Measurements from ENCODE around the gene SELENOT. TPM values are rescaled to one million over a fixed set of nuclear protein-coding genes. Genes with fewer than 3 reads are reported as not detected.

Gene SELENOT
- total and polyA plus RNA-seq, 3 donors from 2014 or later: 118 to 190 (median 135) TPM

DNA sequence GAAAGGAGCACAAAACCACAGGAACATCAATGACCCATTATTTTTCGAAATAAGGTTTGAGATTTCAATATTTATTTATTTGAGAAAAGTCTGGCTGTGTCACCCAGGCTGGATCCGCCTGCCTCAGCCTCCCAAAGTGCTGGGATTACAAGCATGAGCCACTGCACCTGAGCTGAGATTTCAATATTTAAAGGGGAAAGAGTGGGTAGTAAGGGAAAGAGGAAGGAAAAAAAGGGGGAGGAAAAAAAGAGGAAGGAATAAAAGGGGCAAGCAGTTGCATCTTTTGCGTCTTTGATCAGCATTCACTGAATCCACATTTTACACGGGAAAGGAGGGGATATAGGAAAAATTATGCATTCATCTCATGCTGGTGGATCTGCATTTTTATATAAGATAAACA, 53.2 kb downstream of the SELENOT start:
- intact Hi-C loops (cut with DNase I; ENCODE audit: low total_unique reads): no loop called here
- Histone ChIP-seq H3K27me3 (no peaks in the 10 kb centered on the region), H3K4me1 (no peaks in the 10 kb centered on the region), H3K9me3 (no peaks in the 10 kb centered on the region), H3K27ac (no peak overlapping the region), H3K4me3 (no peak overlapping the region), H3K36me3 (ENCODE audit: low read depth, missing control alignments) (no peaks in the 10 kb centered on the region)
- DNase-seq: no peak
- TF ChIP-seq, protein P1, sequence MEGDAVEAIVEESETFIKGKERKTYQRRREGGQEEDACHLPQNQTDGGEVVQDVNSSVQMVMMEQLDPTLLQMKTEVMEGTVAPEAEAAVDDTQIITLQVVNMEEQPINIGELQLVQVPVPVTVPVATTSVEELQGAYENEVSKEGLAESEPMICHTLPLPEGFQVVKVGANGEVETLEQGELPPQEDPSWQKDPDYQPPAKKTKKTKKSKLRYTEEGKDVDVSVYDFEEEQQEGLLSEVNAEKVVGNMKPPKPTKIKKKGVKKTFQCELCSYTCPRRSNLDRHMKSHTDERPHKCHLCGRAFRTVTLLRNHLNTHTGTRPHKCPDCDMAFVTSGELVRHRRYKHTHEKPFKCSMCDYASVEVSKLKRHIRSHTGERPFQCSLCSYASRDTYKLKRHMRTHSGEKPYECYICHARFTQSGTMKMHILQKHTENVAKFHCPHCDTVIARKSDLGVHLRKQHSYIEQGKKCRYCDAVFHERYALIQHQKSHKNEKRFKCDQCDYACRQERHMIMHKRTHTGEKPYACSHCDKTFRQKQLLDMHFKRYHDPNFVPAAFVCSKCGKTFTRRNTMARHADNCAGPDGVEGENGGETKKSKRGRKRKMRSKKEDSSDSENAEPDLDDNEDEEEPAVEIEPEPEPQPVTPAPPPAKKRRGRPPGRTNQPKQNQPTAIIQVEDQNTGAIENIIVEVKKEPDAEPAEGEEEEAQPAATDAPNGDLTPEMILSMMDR (IDR thresholded peaks at IDR 0.05): no peak
- no peak for TF ChIP-seq POLR2A (IDR thresholded peaks at IDR 0.05)
- 84% methylated on average over 4 of the region's 4 CpGs for WGBS, 2 donors

DNA sequence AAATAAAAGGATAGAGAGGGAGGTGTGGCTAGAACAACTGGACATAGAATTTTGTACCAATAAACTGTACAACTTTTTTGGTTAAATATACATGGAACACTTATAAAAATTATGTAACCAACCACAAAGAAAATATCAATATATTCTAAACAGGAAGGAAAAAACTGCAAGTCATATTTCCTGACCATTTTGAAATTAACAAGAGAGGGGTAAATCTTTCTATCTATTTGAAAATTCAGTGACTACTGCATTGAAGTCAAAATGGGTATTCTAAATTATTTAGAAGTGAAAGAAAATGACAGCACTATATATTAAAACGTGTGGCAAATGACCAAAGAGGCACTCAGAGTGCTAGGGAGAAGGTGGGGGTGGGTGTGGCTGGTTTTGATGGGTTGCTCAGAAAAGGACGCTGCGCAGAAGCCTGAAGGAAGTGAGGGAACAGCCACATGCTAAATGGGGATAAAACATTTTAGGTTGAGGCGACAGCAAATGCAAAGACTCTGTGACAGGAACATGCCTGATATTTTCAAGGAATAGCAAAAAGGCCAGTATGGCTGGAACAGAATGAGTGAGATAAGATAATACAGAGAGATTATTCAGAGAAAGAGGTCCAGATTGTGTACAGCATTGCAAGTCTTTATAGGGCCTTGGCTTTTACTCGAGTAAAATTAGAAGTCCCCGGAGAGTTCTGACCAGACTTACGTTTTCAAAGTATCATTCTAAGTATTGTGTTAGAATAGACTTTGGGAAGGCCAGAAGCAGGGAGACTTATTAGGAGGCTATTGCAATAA, 59.5 kb downstream of the SELENOT start:
- Histone ChIP-seq H3K36me3 (ENCODE audit: low read depth, missing control alignments) (no peaks in the 10 kb centered on the region), H3K27me3 (no peaks in the 10 kb centered on the region), H3K4me1 (no peaks in the 10 kb centered on the region), H3K9me3 (no peaks in the 10 kb centered on the region), H3K4me3 (no peak overlapping the region), H3K27ac (no peak overlapping the region)
- TF ChIP-seq, protein P1 (IDR thresholded peaks at IDR 0.05): no peak
- no peak for TF ChIP-seq POLR2A (IDR thresholded peaks at IDR 0.05)
- intact Hi-C loops (cut with DNase I; ENCODE audit: low total_unique reads): no loop called here
- DNase-seq: no peak
- WGBS, 2 donors: 65 to 79% methylated on average over 7 of the region's 7 CpGs

DNA sequence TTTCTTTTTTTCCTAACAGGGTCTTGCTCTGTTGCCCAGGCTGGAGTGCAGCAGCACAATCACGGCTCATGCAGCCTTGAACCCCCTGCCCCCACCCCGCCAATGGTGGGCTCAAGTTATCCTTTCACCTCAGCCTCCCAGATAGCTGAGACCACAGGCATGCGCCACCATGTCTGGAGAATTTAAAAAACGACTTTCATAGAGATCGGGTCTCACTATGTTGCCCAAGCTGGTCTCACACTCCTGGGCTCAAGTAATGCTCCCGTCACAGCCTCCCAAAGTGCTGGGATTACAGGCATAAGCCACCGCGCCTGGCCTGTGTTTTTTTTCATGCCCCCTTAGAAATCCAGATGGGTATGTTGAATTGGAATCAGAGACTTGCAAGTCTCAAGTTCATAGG, 60.3 kb downstream of the SELENOT start:
- no peaks in the 10 kb centered on the region for H3K4me1 ChIP-seq
- no peaks in the 10 kb centered on the region for H3K9me3 ChIP-seq
- no peaks in the 10 kb centered on the region for H3K27me3 ChIP-seq
- WGBS, 2 donors: 82 to 90% methylated on average over 8 of the region's 8 CpGs
- TF ChIP-seq, protein P1 (IDR thresholded peaks at IDR 0.05): no peak
- TF ChIP-seq POLR2A (IDR thresholded peaks at IDR 0.05): no peak
- H3K4me3 ChIP-seq: no peak overlapping the region
- intact Hi-C loops (cut with DNase I; ENCODE audit: low total_unique reads): no loop called here
- no peak for DNase-seq
- no peaks in the 10 kb centered on the region for H3K36me3 ChIP-seq (ENCODE audit: low read depth, missing control alignments)
- no peak overlapping the region for H3K27ac ChIP-seq

DNA sequence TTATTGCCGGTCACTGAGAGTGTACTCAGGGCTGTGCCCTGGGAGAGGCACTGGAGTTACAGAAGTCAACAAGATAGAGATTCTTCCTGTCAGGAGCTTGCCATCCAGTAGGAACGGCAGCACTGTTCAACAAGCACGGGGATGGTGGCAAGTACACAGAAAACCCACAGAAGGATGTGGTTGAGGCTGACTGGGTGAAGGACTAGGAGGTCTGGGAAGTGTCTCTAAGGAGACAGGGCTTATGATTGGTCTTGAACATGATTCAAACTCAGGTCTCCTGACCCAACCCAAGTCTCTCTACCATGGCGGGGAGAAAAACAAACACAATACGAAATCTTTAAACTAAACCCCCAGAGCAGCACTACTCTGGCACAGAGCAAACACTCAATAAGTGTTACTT, 63.0 kb downstream of the SELENOT start:
- intact Hi-C loops (cut with DNase I; ENCODE audit: low total_unique reads): no loop called here
- H3K27me3 ChIP-seq: no peaks in the 10 kb centered on the region
- 85 to 90% methylated on average over 5 of the region's 5 CpGs for WGBS, 2 donors

More for the DNA sequence above, 63.0 kb downstream of the SELENOT start:
- no peaks in the 10 kb centered on the region for H3K36me3 ChIP-seq (ENCODE audit: low read depth, missing control alignments)
- TF ChIP-seq, protein P1 (IDR thresholded peaks at IDR 0.05): no peak
- no peak for TF ChIP-seq POLR2A (IDR thresholded peaks at IDR 0.05)
- H3K27ac ChIP-seq: no peak overlapping the region
- no peaks in the 10 kb centered on the region for H3K4me1 ChIP-seq
- H3K4me3 ChIP-seq: no peak overlapping the region
- DNase-seq: no peak
- no peaks in the 10 kb centered on the region for H3K9me3 ChIP-seq

Measured in testis (tissue), 3 donors.